Ecto neural progenitor cell (in vitro differentiated cells): ENCODE measurements around the gene NUP188.

Source experiments
- DNase-seq: peaks from one replicate; pipeline ENCODE4 v3.0.0-alpha.2; 2018; ENCODE audit warnings: low spot score

NUP188 gene

GRCh38 chr9:128947527-128948301 lies at the start of gene NUP188, which contains the start of gene DOLK:
TSS of gene NUP188 (plus strand) at chr9:128947699. CDS start at chr9:128947720, 21 bp downstream.
TSS of gene DOLK (minus strand) at chr9:128947603. CDS start at chr9:128947303, 300 bp downstream.
- DNase-seq, result peak; percentile 98

GRCh38 chr9:128898382-128898781 lies 49.1 kb upstream of the NUP188 start:
- no peak for DNase-seq

GRCh38 chr9:128898845-128899565 lies 48.5 kb upstream of the NUP188 start:
- no peak for DNase-seq

GRCh38 chr9:128899566-128900322 lies 47.8 kb upstream of the NUP188 start:
- DNase-seq, result no peak

GRCh38 chr9:128901379-128901778 lies 46.1 kb upstream of the NUP188 start:
- no peak for DNase-seq

GRCh38 chr9:128901822-128902221 lies 45.7 kb upstream of the NUP188 start:
- no peak for DNase-seq

- DNase-seq, result no peak
Observed at GRCh38 chr9:128902351-128903078, 45.0 kb upstream of the NUP188 start.

- no peak for DNase-seq
Observed at GRCh38 chr9:128903079-128903461, 44.4 kb upstream of the NUP188 start.

- no peak for DNase-seq
Observed at GRCh38 chr9:128903871-128904620, 43.5 kb upstream of the NUP188 start.

GRCh38 chr9:128905964-128906363 lies 41.5 kb upstream of the NUP188 start:
- DNase-seq, result no peak

- DNase-seq, result no peak
Observed at GRCh38 chr9:128906741-128907140, 40.8 kb upstream of the NUP188 start.

GRCh38 chr9:128908372-128908771 lies 39.1 kb upstream of the NUP188 start:
- peak; percentile 36 for DNase-seq

- no peak for DNase-seq
Observed at GRCh38 chr9:128909859-128910258, 37.6 kb upstream of the NUP188 start.

GRCh38 chr9:128910906-128911305 lies 36.6 kb upstream of the NUP188 start:
- DNase-seq, result peak; percentile 34

- peak; percentile 45 for DNase-seq
Observed at GRCh38 chr9:128911529-128912035, 35.9 kb upstream of the NUP188 start.

GRCh38 chr9:128912270-128912853 lies 35.1 kb upstream of the NUP188 start:
- peak; percentile 38 for DNase-seq

GRCh38 chr9:128913048-128913900 lies 34.2 kb upstream of the NUP188 start:
- DNase-seq, result no peak

- no peak for DNase-seq
Observed at GRCh38 chr9:128913995-128914772, 33.3 kb upstream of the NUP188 start.

GRCh38 chr9:128916204-128916603 lies 31.3 kb upstream of the NUP188 start:
- DNase-seq, result peak; percentile 41
